Small intestine (tissue), 16 donors: ENCODE results near the gene ZNF565. TPM values are rescaled to one million over a fixed set of nuclear protein-coding genes. Genes with fewer than 3 reads are reported as not detected.
A peak's percentile ranks its signal among the peaks of the same experiment; 100 is the strongest.

ENCODE experiments used
- DNase-seq, 2 donors: peaks; one replicate each; pipeline versions ENCODE4 v3.0.0 to v3.0.0-alpha.2; 2013
- FAIRE-seq: peaks from 2 replicates; lab custom pipeline; 2012; peaks lifted over from hg19 to GRCh38; lab: Jason Lieb, UNC
- H3K27ac ChIP-seq, 3 donors: one replicate each; pipeline ENCODE4 v1.5.1; 2013; ENCODE audit warnings: low read length in 2 of 3, mild to moderate bottlenecking in 2 of 3, control low read depth in 1 of 3, inconsistent platforms in 1 of 3, low read depth in 1 of 3, moderate library complexity in 1 of 3
- H3K27me3 ChIP-seq, 3 donors: one replicate each; pipeline ENCODE4 v1.6.1; 2013; ENCODE audit warnings: low read length in 3 of 3, inconsistent platforms in 1 of 3; ENCODE audit not compliant: control insufficient read depth in 3 of 3, insufficient read depth in 3 of 3
- H3K36me3 ChIP-seq, 3 donors: one replicate each; pipeline ENCODE4 v1.6.1; 2013; ENCODE audit warnings: low read length in 3 of 3, inconsistent platforms in 1 of 3, low read depth in 1 of 3, mild to moderate bottlenecking in 1 of 3, moderate library complexity in 1 of 3; ENCODE audit not compliant: control insufficient read depth in 3 of 3, insufficient read depth in 2 of 3
- H3K4me1 ChIP-seq, 3 donors: one replicate each; pipeline ENCODE4 v1.6.1; 2013; ENCODE audit warnings: low read length in 2 of 3, inconsistent platforms in 1 of 3, low read depth in 1 of 3, mild to moderate bottlenecking in 1 of 3, moderate library complexity in 1 of 3; ENCODE audit not compliant: control insufficient read depth in 3 of 3, insufficient read depth in 2 of 3
- H3K4me3 ChIP-seq, 3 donors: one replicate each; pipeline ENCODE4 v1.5.1; 2013; ENCODE audit warnings: low read length in 3 of 3, control low read depth in 1 of 3, inconsistent platforms in 1 of 3, low read depth in 1 of 3, mild to moderate bottlenecking in 1 of 3, moderate library complexity in 1 of 3
- H3K9me3 ChIP-seq, 2 donors: one replicate each; pipeline ENCODE4 v1.6.1; 2013; ENCODE audit warnings: low read depth in 1 of 2, low read length in 1 of 2; ENCODE audit not compliant: control insufficient read depth in 2 of 2, insufficient read depth in 1 of 2
- WGBS, 3 donors: extraction: QIAGEN DNeasy Blood & Tissue Kit; methylation state at CpG; one replicate each; pipeline ENCODE4 v1.1.7; 2013; 5-methylcytosine and 5-hydroxymethylcytosine counted together
- long read RNA-seq, 10 donors: transcript quantifications; one replicate each; lab custom pipeline, GENCODE V29; 2026
- polyA plus RNA-seq, 4 donors: library from polyadenylated mRNA; stranded (reverse) in 3 of 4; unstranded in 1 of 4; fragments of 200-250 nt in 3 of 4; fragments of 120-200 nt in 1 of 4; gene quantifications; one replicate each; pipeline versions ENCODE4 v1.2.1 to v1.2.3, GENCODE V29; 2013
- donor health status: healthy with polysubstance abuse.
- donor health status: control.
- donor health status: control.
- donor health status: Bipolar disorder and iron deficiency.
- donor health status: healthy.

Gene ZNF565
- polyA plus RNA-seq, result 1 to 10 TPM; 1.6 to 4.8 (median 2.8) TPM
- long read RNA-seq, donor 1, partial matches to known transcripts, result 13 of 27 reads
- long read RNA-seq, donor 1, other reads (novel, unspliced or antisense), result 14 of 27 reads
- long read RNA-seq, donor 2, partial matches to known transcripts, result 0 of 1 reads
- long read RNA-seq, donor 2, other reads (novel, unspliced or antisense), result 0 of 1 reads
- long read RNA-seq, donor 3, result 0 reads
- long read RNA-seq, donor 4, result 0 reads
- long read RNA-seq, donor 5, result 0 reads
- long read RNA-seq, donor 6, partial matches to known transcripts, result 0 of 1 reads
- long read RNA-seq, donor 6, other reads (novel, unspliced or antisense), result 0 of 1 reads
- long read RNA-seq, donor 7, partial matches to known transcripts, result 0 of 1 reads
- long read RNA-seq, donor 7, other reads (novel, unspliced or antisense), result 0 of 1 reads
- long read RNA-seq, donor 8, result 0 reads
- long read RNA-seq, donor 9, result 0 reads
- long read RNA-seq, donor 10, partial matches to known transcripts, result 5 of 21 reads
- long read RNA-seq, donor 10, other reads (novel, unspliced or antisense), result 16 of 21 reads

DNA sequence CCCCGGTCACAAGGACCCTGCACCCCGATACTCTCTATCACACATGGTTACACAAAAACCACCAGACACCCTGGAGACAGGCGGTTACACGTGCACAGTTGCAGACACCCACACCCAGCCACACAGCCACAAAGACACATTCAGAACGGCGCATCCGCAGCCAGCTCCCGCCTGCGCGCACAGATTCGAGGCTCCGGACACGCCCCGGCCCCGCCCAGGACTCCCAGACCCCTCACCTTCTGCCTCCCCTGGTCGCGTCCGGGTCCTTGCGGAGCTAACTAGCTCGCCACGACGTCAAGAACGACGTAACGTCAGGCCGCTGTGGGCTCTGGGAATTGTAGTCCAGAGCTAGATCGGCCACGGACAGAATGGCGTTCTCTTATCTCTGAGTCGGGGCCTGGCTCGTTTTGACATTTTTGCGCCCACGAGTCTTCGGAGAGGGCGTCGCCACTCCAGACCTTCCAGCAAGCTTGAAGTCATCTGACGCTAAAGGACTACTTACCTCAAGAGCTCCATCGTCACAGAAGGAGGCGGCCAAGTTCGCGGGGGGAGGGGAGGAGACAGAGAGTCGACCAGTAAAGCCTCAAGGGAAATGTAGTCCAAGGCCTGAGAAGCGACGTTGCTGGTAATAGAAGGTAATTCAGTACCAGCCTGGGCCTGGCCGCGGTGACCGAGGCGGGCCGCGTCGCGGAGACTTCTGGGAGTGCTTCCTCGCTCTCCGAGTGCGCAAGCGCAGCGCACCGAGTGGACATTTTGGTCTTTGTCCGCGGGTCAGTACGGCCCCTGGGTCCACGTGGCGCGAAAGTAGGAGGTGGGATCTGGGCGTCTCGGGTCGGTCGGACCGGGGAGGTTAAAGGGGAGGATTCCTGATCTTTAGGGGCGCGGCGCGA, at the start of gene ZNF565, which contains the start of gene ZNF146:
Gene ZNF565, minus strand, starts transcription at position 280 of the 890 bp plus-strand sequence. CDS start 12,680 bp downstream, outside the sequence.
Gene ZNF146, plus strand, starts transcription at position 721 of the 890 bp plus-strand sequence. CDS start 21,335 bp downstream, outside the sequence.
- peak within 1 kb of the TSS; percentile 64 to 100 (median 83) for H3K4me3 ChIP-seq
- DNase-seq (peak; percentile 99), FAIRE-seq (no peak)
- H3K27ac ChIP-seq, result peak within 1 kb of the TSS; percentile 89 to 99 (median 98)
- H3K27me3 ChIP-seq, result no peaks in the 10 kb centered on the region
- peaks cover 0 to 6% (median 3%) of the 10 kb centered on the region in 3 donors for H3K36me3 ChIP-seq
- peaks cover 0 to 4% of the 10 kb centered on the region in 2 donors for H3K9me3 ChIP-seq
- WGBS, 3 donors, result 0% methylated on average over 65 to 73 of the region's 73 CpGs
- H3K4me1 ChIP-seq, result peaks cover 0 to 8% (median 0%) of the 10 kb centered on the region in 3 donors

DNA sequence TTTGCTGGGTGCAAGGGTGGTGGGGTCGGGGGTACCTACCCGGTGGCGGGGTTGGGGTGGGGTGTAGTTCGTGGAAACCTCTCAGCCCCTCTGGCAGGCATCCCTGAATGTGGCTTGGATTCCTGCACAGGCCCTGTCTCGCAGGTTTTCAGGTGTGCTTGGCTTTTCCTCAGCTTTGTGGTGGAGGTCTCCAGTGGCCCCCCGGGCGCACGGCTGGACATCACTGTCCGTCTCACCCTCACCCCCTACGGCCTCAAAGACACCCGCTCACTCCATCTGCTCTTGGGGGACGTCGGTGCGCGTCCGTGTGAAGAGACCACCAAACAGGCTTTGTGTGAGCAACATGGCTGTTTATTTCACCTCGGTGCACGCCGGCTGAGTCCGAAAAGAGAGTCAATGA, 44.7 kb upstream of the ZNF565 start:
- no peaks in the 10 kb centered on the region for H3K4me1 ChIP-seq
- peaks cover 2 to 21% of the 10 kb centered on the region in 2 donors for H3K9me3 ChIP-seq
- DNase-seq (no peak), FAIRE-seq (no peak)
- H3K27ac ChIP-seq, result no peak overlapping the region
- no peaks in the 10 kb centered on the region for H3K27me3 ChIP-seq
- WGBS, 3 donors, result 94 to 95% (median 94%) methylated on average over 20 of the region's 20 CpGs
- no peaks in the 10 kb centered on the region for H3K36me3 ChIP-seq
- no peak overlapping the region for H3K4me3 ChIP-seq

DNA sequence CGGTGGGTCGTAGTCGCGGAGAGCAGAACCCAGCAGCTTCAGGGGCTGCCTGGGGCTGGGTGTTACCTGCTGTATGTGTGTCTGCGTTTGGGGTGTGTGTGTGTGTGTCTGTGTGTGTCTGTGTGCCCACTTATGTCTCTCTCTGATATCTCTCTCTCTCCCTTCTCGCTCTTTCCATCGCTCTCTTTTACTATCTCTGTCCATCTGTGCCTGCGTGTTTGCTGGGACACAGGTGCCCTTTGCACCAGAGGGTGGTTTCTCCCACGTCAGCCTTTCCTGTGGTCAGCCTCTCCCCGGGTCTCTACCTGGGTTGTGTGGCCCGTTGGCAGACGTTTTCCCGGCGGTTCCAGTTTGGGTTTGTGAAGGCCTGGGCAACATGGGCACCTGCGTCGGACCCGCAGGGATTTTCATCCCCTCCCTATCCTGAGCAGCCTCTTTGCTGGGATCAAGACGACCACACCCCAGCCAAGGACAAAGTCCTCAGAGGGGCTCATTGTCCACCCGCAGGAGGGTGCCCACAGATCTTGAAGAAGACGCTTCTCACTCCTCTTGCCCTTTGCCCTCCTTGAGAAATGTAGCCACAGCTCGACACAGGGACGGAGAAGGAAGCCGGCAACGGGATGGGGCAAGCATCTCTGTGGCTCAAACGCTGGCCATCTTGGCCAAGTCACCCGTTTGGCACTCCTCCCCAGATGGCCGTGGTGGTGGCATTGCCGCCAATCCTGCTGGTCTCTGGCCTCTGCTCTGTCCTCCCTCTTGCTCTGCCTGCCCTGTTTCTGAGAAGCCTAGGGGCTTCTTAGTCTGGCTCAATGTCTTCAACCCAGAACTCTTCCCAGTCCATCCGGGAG, 43.8 kb upstream of the ZNF565 start:
- Histone ChIP-seq H3K9me3 (peaks cover 2 to 23% of the 10 kb centered on the region in 2 donors), H3K4me3 (peak overlapping the region in 1 of 3 donors; percentile 26), H3K4me1 (no peaks in the 10 kb centered on the region), H3K27me3 (no peaks in the 10 kb centered on the region), H3K27ac (no peak overlapping the region), H3K36me3 (no peaks in the 10 kb centered on the region)
- FAIRE-seq, result no peak
- WGBS, 3 donors, result 87 to 89% (median 88%) methylated on average over 27 to 29 of the region's 29 CpGs
- no peak for DNase-seq

DNA sequence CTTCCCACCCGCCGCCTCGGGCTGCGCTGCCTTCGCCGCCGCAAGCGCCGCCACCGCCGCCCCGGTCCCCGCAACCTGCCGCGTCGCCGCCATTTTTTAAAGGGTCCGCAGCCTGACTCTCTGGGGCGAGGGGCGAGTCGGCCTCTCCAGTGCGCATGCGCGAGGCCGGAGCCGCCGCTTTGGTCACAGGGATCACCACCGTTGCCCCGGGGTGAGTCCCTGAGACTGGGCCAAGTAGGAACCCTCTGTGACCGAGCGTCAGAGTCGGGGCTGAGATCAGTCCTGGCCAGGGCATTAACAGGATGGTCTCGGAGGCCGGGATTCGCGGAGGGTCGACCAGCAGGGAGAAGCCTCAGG, 43.0 kb upstream of the ZNF565 start:
- Histone ChIP-seq H3K27me3 (no peaks in the 10 kb centered on the region), H3K27ac (no peak overlapping the region), H3K4me3 (peak overlapping the region in 2 of 3 donors; percentile 10 to 26), H3K9me3 (peaks cover 2 to 25% of the 10 kb centered on the region in 2 donors), H3K4me1 (no peaks in the 10 kb centered on the region), H3K36me3 (no peaks in the 10 kb centered on the region)
- 22 to 53% (median 52%) methylated on average over 36 to 37 of the region's 37 CpGs for whole genome bisulfite sequencing, 3 donors
- DNase-seq (no peak), FAIRE-seq (no peak)

DNA sequence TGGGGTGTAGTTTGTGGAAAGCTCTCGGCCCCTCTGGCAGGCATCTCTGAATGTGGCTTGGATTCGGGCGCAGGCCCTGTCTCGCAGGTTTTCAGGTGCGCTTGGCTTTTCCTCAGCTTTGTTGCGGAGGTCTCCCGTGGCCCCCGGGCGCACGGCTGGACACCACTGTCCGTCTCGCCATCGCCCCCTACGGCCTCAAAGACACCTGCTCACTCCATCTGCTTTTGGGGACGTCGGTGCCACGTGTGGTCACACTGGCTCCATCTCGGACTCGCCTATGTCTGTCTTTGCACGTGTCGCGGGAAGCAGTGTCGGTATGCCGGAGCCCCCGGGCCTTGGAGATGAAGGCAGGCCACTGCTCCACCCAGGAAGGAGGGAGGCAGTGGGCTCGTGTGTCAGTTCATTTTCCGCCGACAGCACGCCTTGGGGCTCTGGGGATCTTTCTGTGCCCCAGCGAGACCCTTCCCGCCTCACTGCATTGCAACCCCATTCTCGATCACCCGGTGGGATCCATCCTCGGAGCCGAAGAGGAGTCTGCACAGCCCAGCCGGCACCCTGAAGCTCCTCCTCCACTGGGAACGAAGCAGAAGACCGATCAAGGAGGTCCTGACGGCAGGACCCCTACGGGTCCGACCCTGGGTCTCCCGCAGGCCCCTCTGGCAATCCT, 42.5 kb upstream of the ZNF565 start:
- Histone ChIP-seq H3K9me3 (peaks cover 2 to 27% of the 10 kb centered on the region in 2 donors), H3K4me3 (peak overlapping the region in 2 of 3 donors; percentile 10 to 26), H3K4me1 (no peaks in the 10 kb centered on the region), H3K27me3 (no peaks in the 10 kb centered on the region), H3K36me3 (no peaks in the 10 kb centered on the region), H3K27ac (no peak overlapping the region)
- no peak for FAIRE-seq
- WGBS, 3 donors, result 67 to 83% (median 81%) methylated on average over 42 of the region's 42 CpGs
- DNase-seq, result no peak

DNA sequence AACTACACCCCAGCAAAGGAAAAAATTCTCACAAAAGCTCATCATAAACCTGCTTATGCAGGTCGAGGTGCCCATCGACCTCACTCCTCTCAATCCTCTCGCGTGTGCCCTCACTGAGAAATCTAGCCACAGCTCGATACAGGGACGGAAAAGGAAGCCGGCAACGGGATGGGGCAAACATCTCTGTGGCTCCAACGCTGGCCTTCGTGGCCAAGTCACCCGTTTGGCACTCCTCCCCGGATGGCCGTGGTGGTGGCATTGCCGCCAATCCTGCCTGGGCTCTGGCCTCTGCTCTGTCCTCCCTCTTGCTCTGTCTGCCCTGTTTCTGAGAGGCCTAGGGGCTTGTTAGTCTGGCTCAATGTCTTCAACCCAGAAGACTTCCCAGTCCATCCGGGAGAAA, 41.6 kb upstream of the ZNF565 start:
- peaks cover 2 to 27% of the 10 kb centered on the region in 2 donors for H3K9me3 ChIP-seq
- no peak overlapping the region for H3K27ac ChIP-seq
- H3K4me1 ChIP-seq, result no peaks in the 10 kb centered on the region
- DNase-seq, result no peak
- H3K27me3 ChIP-seq, result no peaks in the 10 kb centered on the region
- FAIRE-seq, result no peak
- H3K4me3 ChIP-seq, result no peak overlapping the region
- 92 to 97% (median 95%) methylated on average over 15 of the region's 15 CpGs for WGBS, 3 donors
- H3K36me3 ChIP-seq, result no peaks in the 10 kb centered on the region

DNA sequence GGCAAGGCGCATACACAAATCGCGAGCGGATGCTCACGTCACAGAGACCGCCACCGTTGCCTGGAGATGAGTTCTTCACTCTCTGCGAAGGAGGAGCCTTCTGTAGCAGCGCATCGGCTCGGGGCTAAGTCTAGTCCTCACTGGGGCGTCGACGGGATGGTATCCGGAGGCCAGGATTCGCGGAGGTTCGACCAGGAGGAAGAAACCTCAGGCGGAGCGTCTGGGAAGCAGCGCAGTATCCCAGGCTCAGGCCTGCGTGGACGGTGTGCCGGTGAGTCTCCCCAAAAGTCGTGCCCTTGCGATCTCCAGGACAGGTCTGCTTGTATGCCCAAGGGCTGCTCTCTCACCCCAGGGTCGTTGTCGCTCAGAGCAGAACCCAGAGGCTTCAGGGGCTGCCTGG, 40.9 kb upstream of the ZNF565 start:
- no peak overlapping the region for H3K4me3 ChIP-seq
- H3K4me1 ChIP-seq, result no peaks in the 10 kb centered on the region
- FAIRE-seq (no peak), DNase-seq (no peak)
- peaks cover 2 to 27% of the 10 kb centered on the region in 2 donors for H3K9me3 ChIP-seq
- 93 to 96% (median 96%) methylated on average over 28 of the region's 28 CpGs for WGBS, 3 donors
- no peaks in the 10 kb centered on the region for H3K27me3 ChIP-seq
- H3K36me3 ChIP-seq, result no peaks in the 10 kb centered on the region
- no peak overlapping the region for H3K27ac ChIP-seq
